HG03108 (cell line): ENCODE data around the gene REX1BD.
"Not testable (repeated sequence)": the region's sequence is repeated elsewhere in the genome, so short reads cannot be mapped to it uniquely, and the experiment has no call there.

Source experiments
- ATAC-seq: cut with Tn5 transposase; IDR thresholded peaks from one replicate; pipeline ENCODE4 v1.9.1; 2021; ENCODE audit warnings: moderate library complexity; ENCODE audit not compliant: unreplicated experiment

Gene REX1BD

GRCh38 chr19:18588611-18589379 lies at the start of gene REX1BD:
Gene REX1BD (plus strand): TSS chr19:18588798. CDS start chr19:18588802, 4 bp downstream.
- ATAC-seq: peak; percentile 82

DNA sequence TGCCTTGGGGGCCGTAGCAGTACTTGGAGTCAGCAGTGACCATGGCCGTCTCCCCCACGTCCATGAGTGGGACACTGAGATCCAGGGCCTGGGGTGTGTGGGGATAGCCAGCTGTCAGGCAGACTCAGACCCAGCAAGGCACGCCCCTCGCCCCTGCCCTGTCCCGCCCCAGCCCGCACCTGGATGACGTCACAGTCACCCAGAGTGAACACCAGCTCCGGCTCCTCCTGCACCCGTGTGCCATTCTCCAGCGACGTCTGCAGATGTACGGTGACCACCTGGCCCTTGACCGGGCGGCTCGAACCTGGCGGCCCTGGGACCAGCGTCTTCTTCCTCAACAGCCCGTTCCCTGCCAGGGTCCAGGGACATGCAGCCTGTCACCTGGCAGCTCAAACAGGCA lies 49.2 kb upstream of the REX1BD start:
- no peak for ATAC-seq

DNA sequence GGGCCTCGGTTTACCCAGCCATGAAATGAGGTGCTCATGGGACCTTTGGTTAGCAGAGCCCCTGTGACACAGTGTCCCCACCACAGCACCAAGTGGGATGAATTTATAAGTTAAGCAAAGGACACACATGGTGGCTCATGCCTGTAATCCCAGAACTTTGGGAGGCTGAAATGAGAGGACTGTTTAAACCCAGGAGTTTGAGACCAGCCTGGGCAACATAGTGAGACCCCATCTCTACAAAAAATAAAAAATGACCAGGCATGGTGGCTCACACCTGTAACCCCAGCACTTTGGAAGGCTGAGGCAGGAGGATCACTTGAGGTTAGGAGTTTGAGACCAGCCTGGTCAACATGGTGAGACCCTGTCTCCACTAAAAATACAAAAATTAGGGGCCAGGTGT lies 48.4 kb upstream of the REX1BD start:
- not testable (repeated sequence) for ATAC-seq

DNA sequence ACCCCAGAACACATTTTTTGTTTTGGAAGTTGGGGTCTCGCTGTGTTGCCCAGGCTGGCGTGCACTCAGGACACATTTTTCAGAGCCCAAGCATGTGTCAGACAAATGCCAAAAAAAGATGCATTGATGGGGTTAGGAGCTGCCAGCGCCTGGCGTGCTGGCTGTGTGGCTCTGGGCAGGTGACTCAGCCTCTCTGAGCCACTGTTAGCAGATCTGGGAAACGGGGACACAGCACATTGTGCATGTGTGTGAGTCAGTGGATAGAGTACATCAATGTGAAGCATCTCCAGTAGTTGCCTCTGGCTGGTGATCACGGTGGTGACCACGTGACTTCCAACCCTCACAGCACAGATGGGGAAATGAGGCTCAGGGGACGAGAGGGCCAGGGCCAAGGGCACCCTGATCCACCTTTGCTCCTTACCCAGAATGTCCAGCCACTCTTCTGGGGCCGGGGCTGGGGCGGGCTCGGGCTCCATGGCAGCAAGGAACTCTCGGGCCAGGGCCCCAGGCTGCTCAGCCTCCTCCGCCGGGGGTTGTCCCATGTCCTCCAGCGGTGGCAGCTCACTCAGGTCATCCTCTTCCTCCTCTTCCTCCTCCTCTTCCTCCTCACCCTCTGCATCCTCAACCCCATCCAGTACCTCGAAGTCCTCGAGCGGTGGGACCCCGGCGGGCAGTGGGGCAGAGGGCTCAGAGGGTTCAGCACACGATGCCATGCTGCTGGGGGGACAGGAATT lies 47.2 kb upstream of the REX1BD start:
- no peak for ATAC-seq

GRCh38 chr19:18541992-18542940 lies 46.3 kb upstream of the REX1BD start:
- ATAC-seq: no peak

- ATAC-seq: peak; percentile 82
These were observed 45.4 kb upstream of the REX1BD start, which contains the start of gene FKBP8 for GRCh38 chr19:18542941-18543813. Gene FKBP8 (minus strand): TSS chr19:18543573. CDS start chr19:18541970, 1,603 bp downstream.

GRCh38 chr19:18543814-18544475 lies 44.7 kb upstream of the REX1BD start:
- peak; percentile 71 for ATAC-seq

DNA sequence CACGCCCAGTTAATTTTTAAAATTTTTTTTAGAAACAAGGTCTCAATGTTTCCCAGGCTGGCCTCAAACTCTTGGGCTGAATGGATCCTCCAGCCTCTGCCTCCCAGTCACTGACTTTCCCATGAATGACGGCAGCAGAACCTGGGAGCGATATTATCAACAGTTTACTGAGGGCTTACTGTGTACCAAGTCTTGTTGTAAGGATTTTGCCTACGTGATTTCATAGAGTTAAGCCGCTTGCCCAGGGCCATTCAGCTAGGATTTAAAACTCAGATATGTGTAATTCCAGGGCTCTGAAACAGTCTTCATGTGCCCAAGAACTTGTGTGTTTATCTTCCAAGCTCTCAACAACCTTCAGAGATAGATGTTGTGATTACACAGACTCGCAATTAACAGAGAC lies 37.0 kb upstream of the REX1BD start:
- ATAC-seq: no peak

DNA sequence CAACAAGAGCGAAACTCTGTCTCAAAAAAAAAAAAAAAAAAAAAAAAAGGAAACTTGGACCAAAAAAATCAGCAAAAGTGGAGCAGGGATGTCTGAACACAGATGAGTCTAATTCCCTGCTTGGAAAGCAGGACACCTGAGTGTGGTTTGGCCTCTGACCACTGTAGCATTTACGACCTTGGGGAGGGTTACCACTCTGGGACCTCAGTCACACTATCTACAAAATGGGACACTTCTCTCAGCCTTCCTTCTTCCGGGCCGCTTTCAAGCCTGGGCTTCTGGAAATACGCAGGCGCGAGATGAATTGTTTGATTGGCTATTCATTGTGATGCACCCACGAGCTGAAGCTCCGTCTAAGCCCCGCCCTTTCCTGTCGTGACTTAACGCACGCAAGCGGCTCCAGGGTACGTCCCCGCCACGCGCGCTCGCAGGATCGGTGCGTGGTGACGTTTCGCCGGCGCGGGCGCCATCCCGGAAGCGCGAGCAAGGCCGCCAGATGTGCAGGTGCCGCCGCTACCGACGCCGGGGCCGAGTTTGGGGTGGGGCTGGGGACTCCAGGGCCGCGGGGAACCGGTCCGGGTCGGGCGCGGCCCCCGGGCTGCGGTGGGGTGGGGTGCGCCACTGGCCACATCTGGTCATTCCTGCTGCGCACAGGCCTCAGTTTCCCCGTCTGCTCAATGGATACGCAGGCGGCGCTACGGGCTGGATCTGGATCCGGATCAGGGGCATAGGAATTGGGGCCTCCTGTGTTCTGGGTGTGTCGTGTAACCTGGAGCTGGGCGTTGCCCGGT lies 31.0 kb upstream of the REX1BD start, which contains the start of gene KXD1:
KXD1 (plus strand) TSS at position 460 of the 791 bp plus-strand sequence. CDS start 4,187 bp downstream, outside the sequence.
- peak; percentile 89 for ATAC-seq

- no peak for ATAC-seq
These were observed 30.4 kb upstream of the REX1BD start for GRCh38 chr19:18558202-18558555.

GRCh38 chr19:18558604-18559003 lies 30.0 kb upstream of the REX1BD start:
- ATAC-seq: no peak

GRCh38 chr19:18559685-18560084 lies 28.9 kb upstream of the REX1BD start:
- no peak for ATAC-seq

DNA sequence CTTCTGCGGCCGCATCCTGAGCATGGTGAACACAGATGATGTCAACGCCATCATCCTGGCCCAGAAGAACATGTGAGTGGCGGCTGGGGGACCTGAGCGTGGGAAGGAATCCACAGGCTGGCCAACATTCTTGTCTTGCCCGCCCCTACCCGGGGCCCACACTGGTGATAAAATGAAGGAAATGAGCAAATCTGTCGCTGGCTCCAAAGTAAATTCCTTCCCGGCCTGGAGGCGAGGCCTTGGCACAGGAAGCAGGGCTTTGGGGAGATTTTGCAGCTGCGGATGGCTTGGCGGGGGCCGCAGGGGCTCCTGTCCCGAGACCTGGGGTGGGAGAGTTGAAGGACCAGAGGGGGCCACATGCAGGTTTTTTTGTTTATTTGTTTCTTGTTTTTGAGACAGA lies 26.5 kb upstream of the REX1BD start:
- no peak for ATAC-seq

- ATAC-seq: no peak
These were observed 21.6 kb upstream of the REX1BD start for GRCh38 chr19:18566953-18567352.

DNA sequence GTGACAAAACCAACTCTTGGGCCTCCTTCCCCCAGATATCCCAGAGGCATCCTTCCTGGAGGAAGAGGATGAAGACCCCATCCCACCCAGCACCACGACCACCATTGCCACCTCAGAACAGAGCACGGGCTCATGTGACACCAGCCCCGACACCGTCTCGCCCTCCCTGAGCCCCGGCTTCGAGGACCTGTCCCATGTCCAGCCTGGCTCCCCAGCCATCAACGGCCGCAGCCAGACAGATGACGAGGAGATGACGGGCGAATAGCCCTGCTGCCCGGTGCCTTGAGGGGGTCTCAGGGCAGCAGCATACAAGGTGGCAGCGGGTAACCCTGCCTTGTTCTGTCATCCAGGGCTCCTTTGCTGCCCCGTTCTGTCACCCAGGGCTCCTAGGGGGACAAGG lies 20.2 kb upstream of the REX1BD start:
- ATAC-seq: no peak

GRCh38 chr19:18571564-18572344 lies 16.8 kb upstream of the REX1BD start, which contains the start of gene UBA52:
Gene UBA52 (plus strand): TSS chr19:18571857. CDS start chr19:18573301, 1,444 bp downstream.
- peak; percentile 87 for ATAC-seq

DNA sequence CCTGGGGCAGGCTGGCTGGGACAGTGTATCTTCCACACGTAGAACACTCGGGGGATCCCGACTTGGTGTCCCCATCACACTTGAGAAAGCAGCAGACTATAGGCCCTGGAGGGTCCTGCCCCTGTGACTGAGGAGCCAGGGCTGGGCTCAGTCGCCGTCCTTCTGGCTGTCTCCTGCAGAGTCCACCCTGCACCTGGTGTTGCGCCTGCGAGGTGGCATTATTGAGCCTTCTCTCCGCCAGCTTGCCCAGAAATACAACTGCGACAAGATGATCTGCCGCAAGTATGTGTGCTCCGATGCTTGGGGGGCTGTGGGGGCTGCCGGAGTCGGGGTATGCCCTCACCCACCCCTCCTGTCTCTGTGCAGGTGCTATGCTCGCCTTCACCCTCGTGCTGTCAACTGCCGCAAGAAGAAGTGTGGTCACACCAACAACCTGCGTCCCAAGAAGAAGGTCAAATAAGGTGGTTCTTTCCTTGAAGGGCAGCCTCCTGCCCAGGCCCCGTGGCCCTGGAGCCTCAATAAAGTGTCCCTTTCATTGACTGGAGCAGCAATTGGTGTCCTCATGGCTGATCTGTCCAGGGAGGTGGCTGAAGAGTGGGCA lies 13.8 kb upstream of the REX1BD start:
- ATAC-seq: no peak
